AG04450 (cell line): ENCODE measurements around the gene ATP2C2. TPM values are rescaled to one million over a fixed set of nuclear protein-coding genes. Genes with fewer than 3 reads are reported as not detected.

Experiments
- CTCF ChIA-PET: fragments of 300-600, 350-600 bp; formaldehyde crosslinking; extraction: SDS; loops from one replicate; lab custom pipeline; 2022; ENCODE audit warnings: antibody characterized with exemption, inconsistent platforms; lab: Charles Lee
- POLR2A ChIA-PET: fragments of 350-600 bp; formaldehyde crosslinking; extraction: SDS; loops from one replicate; lab custom pipeline; 2021; ENCODE audit warnings: antibody characterized with exemption, inconsistent platforms; lab: Yijun Ruan, JAX
- DNase-seq: peaks from one replicate; pipeline ENCODE4 v3.0.0-alpha.2; 2011; ENCODE audit warnings: low read depth, low spot score
- H3K27ac ChIP-seq: one replicate; pipeline ENCODE4 v1.5.1; 2012; ENCODE audit warnings: low read depth, low read length, control low read depth
- H3K27me3 ChIP-seq: one replicate; pipeline ENCODE4 v1.6.0; 2012; ENCODE audit warnings: low read length; ENCODE audit not compliant: control insufficient read depth, insufficient read depth
- H3K4me3 ChIP-seq: 2 replicates; pipeline ENCODE4 v1.5.1; 2011; ENCODE audit warnings: mild to moderate bottlenecking, low read depth, low read length, control low read depth
- H3K9me3 ChIP-seq: 2 replicates; pipeline ENCODE4 v1.5.1; 2012; ENCODE audit warnings: low read length; ENCODE audit not compliant: control insufficient read depth, insufficient read depth
- CTCF ChIP-seq: IDR thresholded peaks from 2 replicates; pipeline ENCODE4 v1.5.1; 2011; ENCODE audit warnings: low read depth, low read length, control low read depth, inconsistent platforms
- polyA plus RNA-seq: library from polyadenylated mRNA; depleted of rRNA; stranded (reverse); fragments of >200 nt; gene quantifications from 2 replicates; pipeline ENCODE4 v1.2.3, GENCODE V29; 2011

ATP2C2 gene
- polyA plus RNA-seq, 1 experiment: not detected

DNA sequence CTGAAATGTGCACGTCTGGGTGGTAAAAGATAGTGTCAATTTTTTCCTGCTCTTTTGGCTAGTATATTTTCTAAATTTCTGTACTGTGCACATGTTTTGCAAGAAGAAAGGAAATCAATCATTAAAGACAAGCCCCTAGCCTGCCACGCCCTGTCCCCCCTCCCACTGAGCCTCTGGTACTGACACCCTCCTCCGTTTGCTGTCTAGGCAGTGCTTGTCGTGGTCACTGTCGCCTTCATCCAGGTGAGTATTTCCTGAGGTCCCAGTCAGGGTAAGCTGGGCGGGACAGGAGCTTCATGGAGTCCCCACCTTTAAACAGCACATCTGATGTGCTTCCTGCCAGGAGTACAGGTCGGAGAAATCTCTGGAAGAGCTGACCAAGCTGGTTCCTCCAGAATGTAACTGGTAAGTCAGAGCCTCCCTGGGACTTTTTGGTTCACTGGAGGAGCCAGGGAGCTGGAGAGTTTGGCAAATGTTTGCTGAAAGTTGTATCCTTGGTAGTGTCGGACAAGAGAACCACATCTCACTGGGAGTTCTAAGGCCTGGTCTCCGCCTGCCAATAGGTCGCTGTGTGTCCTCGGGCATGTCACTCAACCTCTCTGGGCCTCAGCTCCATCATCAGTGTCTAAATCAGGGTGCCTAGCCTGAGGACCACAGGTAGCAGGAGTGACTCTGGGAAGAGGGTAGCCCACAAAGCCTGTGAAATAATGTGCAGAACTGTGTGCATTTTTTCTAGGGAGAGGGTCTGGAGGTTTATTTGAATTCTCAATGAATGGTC lies 42.2 kb downstream of the ATP2C2 start:
- no peaks in the 10 kb centered on the region for H3K9me3 ChIP-seq
- H3K27me3 ChIP-seq: peaks cover 44% of the 10 kb centered on the region
- DNase-seq: no peak
- POLR2A ChIA-PET: no interaction called here
- H3K27ac ChIP-seq: no peak overlapping the region
- no peak for TF ChIP-seq CTCF
- CTCF ChIA-PET: no interaction called here
- no peak overlapping the region for H3K4me3 ChIP-seq

- ChIA-PET POLR2A (no interaction called here), CTCF (interaction anchor here (0.6 kb wide), 1 partner anchor 178 kb away, joined by 5 read pairs; no protein-coding TSS in a partner anchor)
- H3K27ac ChIP-seq: no peak overlapping the region
- H3K27me3 ChIP-seq: peaks cover 42% of the 10 kb centered on the region
- TF ChIP-seq CTCF: no peak
- H3K9me3 ChIP-seq: no peaks in the 10 kb centered on the region
- no peak overlapping the region for H3K4me3 ChIP-seq
- no peak for DNase-seq
Observed at GRCh38 chr16:84411768-84412167, 43.4 kb downstream of the ATP2C2 start.

DNA sequence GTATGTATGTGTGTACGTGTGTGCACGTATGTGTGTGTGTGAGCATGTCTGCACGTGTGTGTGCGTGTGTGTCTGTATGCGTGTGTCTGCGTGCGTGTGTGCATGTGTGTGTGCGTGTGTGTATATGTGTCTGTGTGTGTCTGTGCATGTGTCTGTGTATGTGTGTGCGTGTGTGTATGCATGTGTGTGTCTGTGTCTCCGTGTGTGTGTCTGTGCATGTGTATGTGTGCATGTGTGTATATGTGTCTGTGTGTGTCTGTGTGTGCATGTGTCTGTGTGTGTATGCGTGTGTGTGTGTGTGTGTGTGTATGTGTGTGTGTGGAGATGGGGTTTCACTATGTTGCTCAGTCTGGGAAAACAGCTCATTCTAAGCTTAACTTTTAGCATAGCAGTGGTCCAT lies 43.9 kb downstream of the ATP2C2 start:
- TF ChIP-seq CTCF: no peak
- Histone ChIP-seq H3K27me3 (peaks cover 40% of the 10 kb centered on the region), H3K27ac (no peak overlapping the region), H3K9me3 (no peaks in the 10 kb centered on the region), H3K4me3 (no peak overlapping the region)
- no peak for DNase-seq
- POLR2A ChIA-PET: no interaction called here
- CTCF ChIA-PET: no interaction called here

DNA sequence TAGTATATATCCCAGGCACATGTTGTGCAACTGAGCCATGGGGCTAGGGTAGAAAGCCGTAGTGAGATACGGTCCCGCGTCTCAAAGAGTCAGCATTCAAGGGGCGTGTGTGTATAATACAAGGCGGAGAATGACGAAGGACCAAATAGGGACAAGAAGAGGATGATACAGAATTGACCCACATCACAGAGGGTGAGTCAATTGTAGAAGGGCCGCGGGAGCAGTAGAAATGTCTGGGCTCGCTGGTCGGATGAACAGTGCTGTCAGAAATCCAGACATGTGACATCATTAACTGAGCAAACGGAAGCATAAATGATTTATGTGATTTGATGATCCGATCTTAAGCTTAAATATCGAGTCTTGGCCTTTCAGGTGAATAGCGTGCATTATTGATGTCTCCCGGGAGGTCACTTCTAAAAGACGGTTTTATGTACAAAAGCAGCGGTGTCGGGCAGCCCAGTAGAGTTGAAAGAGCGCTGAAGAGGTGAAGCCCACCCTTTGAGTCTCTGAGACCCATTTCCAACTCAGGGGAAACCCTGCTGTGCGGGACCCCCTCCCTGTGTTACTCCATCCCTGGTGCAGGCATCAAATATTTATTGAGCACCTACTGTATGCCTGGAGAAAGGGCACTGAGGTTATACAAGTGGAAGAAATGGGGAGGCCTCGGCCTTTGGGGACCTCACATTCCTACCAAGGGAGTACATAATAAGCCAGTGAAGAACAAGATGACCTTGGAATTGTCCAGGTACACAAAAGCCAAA lies 45.1 kb downstream of the ATP2C2 start:
- CTCF ChIA-PET: no interaction called here
- DNase-seq: no peak
- no peaks in the 10 kb centered on the region for H3K9me3 ChIP-seq
- no peak overlapping the region for H3K27ac ChIP-seq
- POLR2A ChIA-PET: interaction anchor here (0.6 kb wide), 1 partner anchor 11 kb away, joined by 8 read pairs; no protein-coding TSS in a partner anchor
- TF ChIP-seq CTCF: no peak
- H3K4me3 ChIP-seq: no peak overlapping the region
- H3K27me3 ChIP-seq: peaks cover 36% of the 10 kb centered on the region
